CD14-positive monocyte (primary cell): ENCODE data around the gene PLA2G6. TPM values are rescaled to one million over a fixed set of nuclear protein-coding genes. Genes with fewer than 3 reads are reported as not detected.
A peak's percentile ranks its signal among the peaks of the same experiment; 100 is the strongest.

Experiments used
- DNase-seq, 3 donors: peaks; one replicate each; pipeline ENCODE4 v3.0.0-alpha.2; 2011 to 2022
- H2AFZ ChIP-seq: 2 replicates; pipeline ENCODE4 v1.6.0; 2012; ENCODE audit warnings: mild to moderate bottlenecking, low read depth, low read length, inconsistent platforms; ENCODE audit not compliant: insufficient read depth, poor library complexity, severe bottlenecking
- H3K27ac ChIP-seq, 2 donors: 1 replicate in 1 of 2; 2 replicates in 1 of 2; pipeline ENCODE4 v1.5.1; 2012 to 2013; ENCODE audit warnings: low read length in 2 of 2, control low read depth in 1 of 2, inconsistent platforms in 1 of 2, low read depth in 1 of 2, mild to moderate bottlenecking in 1 of 2
- H3K27me3 ChIP-seq, 2 donors: one replicate each; pipeline versions ENCODE4 v1.6.0 to v1.6.1; 2011 to 2013; ENCODE audit warnings: low read length in 2 of 2; ENCODE audit not compliant: control insufficient read depth in 2 of 2, insufficient read depth in 2 of 2
- H3K36me3 ChIP-seq, 2 donors: replicated peaks in 1 of 2; 1 replicate in 1 of 2; 2 replicates in 1 of 2; pipeline versions ENCODE4 v1.5.1 to v1.6.1; 2012 to 2013; ENCODE audit warnings: low read length in 2 of 2, control low read depth in 1 of 2, inconsistent platforms in 1 of 2, mild to moderate bottlenecking in 1 of 2; ENCODE audit not compliant: insufficient read depth in 2 of 2, control insufficient read depth in 1 of 2
- H3K4me1 ChIP-seq, 2 donors: 1 replicate in 1 of 2; 2 replicates in 1 of 2; pipeline versions ENCODE4 v1.5.1 to v1.6.1; 2012 to 2013; ENCODE audit warnings: low read length in 2 of 2, control low read depth in 1 of 2, inconsistent platforms in 1 of 2, mild to moderate bottlenecking in 1 of 2, moderate library complexity in 1 of 2; ENCODE audit not compliant: insufficient read depth in 2 of 2, control insufficient read depth in 1 of 2
- H3K4me2 ChIP-seq: replicated peaks from 2 replicates; pipeline ENCODE3; 2012; ENCODE audit warnings: low read length, moderate library complexity, mild to moderate bottlenecking; ENCODE audit not compliant: poor library complexity, severe bottlenecking; ENCODE audit errors: extremely low read depth
- H3K4me3 ChIP-seq, 3 experiments: fragments of 200-600 bp in 1 of 3; sonication (generic) in 1 of 3; replicated peaks in 1 of 3; 1 replicate in 2 of 3; 2 replicates in 1 of 3; pipeline ENCODE4 v1.5.1; 2011 to 2013; ENCODE audit warnings: low read length in 3 of 3, mild to moderate bottlenecking in 3 of 3, control low read depth in 2 of 3, low read depth in 2 of 3, inconsistent platforms in 1 of 3, moderate library complexity in 1 of 3
- H3K79me2 ChIP-seq: 2 replicates; pipeline ENCODE4 v1.6.0; 2012; ENCODE audit warnings: mild to moderate bottlenecking, control low read depth, inconsistent platforms, low read length, moderate library complexity; ENCODE audit not compliant: insufficient read depth
- H3K9ac ChIP-seq: 2 replicates; pipeline ENCODE4 v1.6.0; 2017; ENCODE audit warnings: low read length, mild to moderate bottlenecking; ENCODE audit not compliant: insufficient read depth, poor library complexity, severe bottlenecking
- H3K9me3 ChIP-seq, 2 donors: replicated peaks in 1 of 2; 1 replicate in 1 of 2; 2 replicates in 1 of 2; pipeline versions ENCODE4 v1.5.1 to v1.6.1; 2012 to 2013; ENCODE audit warnings: low read length in 2 of 2, control low read depth in 1 of 2; ENCODE audit not compliant: control insufficient read depth in 1 of 2, insufficient read depth in 1 of 2
- H4K20me1 ChIP-seq: 2 replicates; pipeline ENCODE4 v1.6.0; 2012; ENCODE audit warnings: mild to moderate bottlenecking, low read length, control low read depth, moderate library complexity; ENCODE audit not compliant: insufficient read depth
- H3K27ac Mint-ChIP-seq, 7 donors: one replicate each; pipeline ENCODE4 v1.8.0; 2020; ENCODE audit warnings: mild to moderate bottlenecking in 7 of 7, mixed read lengths in 7 of 7, moderate library complexity in 6 of 7, inconsistent platforms in 2 of 7
- H3K27me3 Mint-ChIP-seq, 3 donors: one replicate each; pipeline ENCODE4 v1.8.0; 2021 to 2022; ENCODE audit warnings: low read depth in 3 of 3, mild to moderate bottlenecking in 3 of 3, mixed read lengths in 3 of 3, moderate library complexity in 3 of 3, inconsistent platforms in 1 of 3
- H3K36me3 Mint-ChIP-seq, 2 donors: one replicate each; pipeline ENCODE4 v1.8.0; 2020; ENCODE audit warnings: mixed read lengths in 2 of 2, inconsistent platforms in 1 of 2, mild to moderate bottlenecking in 1 of 2
- H3K4me1 Mint-ChIP-seq: one replicate; pipeline ENCODE4 v1.8.0; 2020; ENCODE audit warnings: mild to moderate bottlenecking, mixed read lengths
- H3K4me3 Mint-ChIP-seq, 2 donors: one replicate each; pipeline ENCODE4 v1.8.0; 2020; ENCODE audit warnings: mild to moderate bottlenecking in 2 of 2, mixed read lengths in 2 of 2, moderate library complexity in 1 of 2
- H3K9me3 Mint-ChIP-seq, 7 donors: one replicate each; pipeline ENCODE4 v1.8.0; 2020 to 2022; ENCODE audit warnings: mixed read lengths in 7 of 7, mild to moderate bottlenecking in 6 of 7, moderate library complexity in 6 of 7, inconsistent platforms in 2 of 7
- CTCF ChIP-seq: fragments of 200-600 bp; IDR thresholded peaks from one replicate; pipeline ENCODE4 v1.8.0; 2022; ENCODE audit warnings: antibody characterized with exemption, mild to moderate bottlenecking
- WGBS: methylation state at CpG from one replicate; pipeline ENCODE4 v1.1.5; 2013; ENCODE audit warnings: missing lambda C conversion rate; ENCODE audit not compliant: insufficient coverage; 5-methylcytosine and 5-hydroxymethylcytosine counted together
- intact Hi-C, 2 donors: fragments of 100-400 bp; cut with micrococcal nuclease; formaldehyde crosslinking; loops; one replicate each; pipeline versions ENCODE4 v1.15.0 to v1.15.1; 2023
- polyA plus RNA-seq, 3 donors: library from polyadenylated mRNA; depleted of rRNA in 1 of 3; unstranded in 2 of 3; stranded (reverse) in 1 of 3; fragments of 300-500 nt in 2 of 3; fragments of >200 nt in 1 of 3; fragmentation: Illumina TruSeq in 2 of 3; gene quantifications; 1 replicate in 2 of 3; 2 replicates in 1 of 3; pipeline ENCODE4 v1.2.3, GENCODE V29; 2012 to 2021

Gene PLA2G6
- polyA plus RNA-seq, 3 donors = 0.43 to 8.3 (median 0.62) TPM

GRCh38 chr22:38132136-38132535, 49.5 kb downstream of the PLA2G6 start:
- Mint-ChIP-seq H3K27me3 (peaks cover 0 to 6% (median 0%) of the 10 kb centered on the region in 3 donors), H3K4me1 (peaks cover 6% of the 10 kb centered on the region), H3K36me3 (peaks cover 13 to 28% of the 10 kb centered on the region in 2 donors), H3K9me3 (peaks cover 0 to 3% (median 0%) of the 10 kb centered on the region in 7 donors), H3K27ac (peak overlapping the region in 1 of 7 donors; percentile 63), H3K4me3 (no peak overlapping the region)
- DNase-seq = no peak
- no peak for TF ChIP-seq CTCF
- no peak overlapping the region for H3K4me2 ChIP-seq
- H4K20me1 ChIP-seq = no peaks in the 10 kb centered on the region
- H3K79me2 ChIP-seq = no peaks in the 10 kb centered on the region
- H3K9ac ChIP-seq = no peak overlapping the region
- H3K4me1 ChIP-seq = no peaks in the 10 kb centered on the region
- H3K27me3 ChIP-seq = no peaks in the 10 kb centered on the region
- WGBS = 86% methylated on average over 2 of the region's 7 CpGs
- no peak overlapping the region for H3K27ac ChIP-seq
- H3K9me3 ChIP-seq = no peaks in the 10 kb centered on the region
- no peak overlapping the region for H3K4me3 ChIP-seq
- no peak overlapping the region for H2AFZ ChIP-seq
- no peaks in the 10 kb centered on the region for H3K36me3 ChIP-seq
- intact Hi-C loops = no loop called here

- Histone ChIP-seq H3K4me1 (no peaks in the 10 kb centered on the region), H3K27ac (no peak overlapping the region), H4K20me1 (no peaks in the 10 kb centered on the region), H3K4me3 (no peak overlapping the region), H3K9me3 (no peaks in the 10 kb centered on the region), H3K9ac (no peak overlapping the region), H3K27me3 (no peaks in the 10 kb centered on the region), H2AFZ (no peak overlapping the region), H3K36me3 (no peaks in the 10 kb centered on the region), H3K4me2 (no peak overlapping the region), H3K79me2 (no peaks in the 10 kb centered on the region)
- intact Hi-C loops = no loop called here
- H3K9me3 Mint-ChIP-seq = peaks cover 0 to 3% (median 0%) of the 10 kb centered on the region in 7 donors
- peaks cover 6% of the 10 kb centered on the region for H3K4me1 Mint-ChIP-seq
- H3K36me3 Mint-ChIP-seq = peaks cover 13 to 32% of the 10 kb centered on the region in 2 donors
- no peak for TF ChIP-seq CTCF
- peaks cover 0 to 6% (median 0%) of the 10 kb centered on the region in 3 donors for H3K27me3 Mint-ChIP-seq
- no peak overlapping the region for H3K4me3 Mint-ChIP-seq
- no peak overlapping the region for H3K27ac Mint-ChIP-seq
- WGBS = 100% methylated on average over 1 of the region's 2 CpGs
- DNase-seq = no peak
These were observed 50.2 kb downstream of the PLA2G6 start for GRCh38 chr22:38131399-38131798.
